CD4-positive, alpha-beta T cell treated with Interleukin-21 for 1 hour (primary cell): ENCODE data around the gene MAP2K5.
A peak's percentile ranks its signal among the peaks of the same experiment; 100 is the strongest.

ENCODE experiments used
- DNase-seq: peaks from one replicate; pipeline ENCODE4 v3.0.0-alpha.2; 2020

The MAP2K5 gene

DNA sequence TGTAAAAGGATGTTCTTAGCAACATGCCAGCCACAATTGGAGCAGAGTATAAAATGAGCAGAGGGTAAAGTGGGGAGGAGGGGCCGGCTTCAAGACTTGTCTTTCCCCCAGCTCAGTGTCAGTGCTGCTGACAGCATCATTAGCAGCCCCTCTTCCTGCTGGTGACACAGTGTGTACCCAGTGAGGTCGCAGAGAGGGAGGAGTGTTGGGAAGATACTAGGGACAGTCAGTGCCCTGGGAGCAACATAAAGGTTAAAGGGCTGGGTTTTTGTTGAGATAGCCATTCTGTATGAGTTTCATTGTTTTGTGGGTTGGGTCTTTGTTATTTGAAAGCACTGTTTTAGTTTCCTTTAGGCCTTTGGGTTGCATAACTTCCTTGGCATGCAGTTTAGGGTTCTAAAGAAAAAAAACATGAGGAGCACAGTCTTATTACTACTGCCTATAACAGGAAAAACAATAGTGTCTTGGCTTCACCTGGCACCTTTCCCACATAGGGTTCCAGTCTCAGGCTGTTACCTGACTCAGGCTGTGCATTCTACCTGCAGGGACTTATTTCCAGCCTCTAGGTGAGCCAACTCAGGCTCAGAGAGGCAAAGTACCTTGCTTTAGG lies 188.7 kb downstream of the MAP2K5 start:
- no peak for DNase-seq

DNA sequence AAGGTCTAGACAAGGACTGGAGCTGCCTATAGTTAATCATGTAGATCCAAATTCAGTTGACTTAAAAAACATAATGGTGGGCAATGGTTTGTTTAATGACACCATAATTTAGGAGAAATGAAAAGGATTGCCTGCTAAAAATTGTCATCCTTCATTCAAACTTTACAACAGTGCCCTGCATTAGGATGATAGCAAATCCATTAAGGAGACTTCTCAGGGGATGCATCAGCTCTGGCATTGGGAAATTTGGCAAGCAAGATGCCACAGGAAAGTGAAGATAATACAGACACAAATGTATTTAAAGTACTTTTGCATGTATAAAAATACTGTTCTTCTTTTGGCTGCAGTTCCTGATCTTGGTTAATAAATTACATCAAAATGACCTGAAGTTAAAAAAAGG lies 189.7 kb downstream of the MAP2K5 start:
- no peak for DNase-seq

GRCh38 chr15:67732671-67733374 lies 190.3 kb downstream of the MAP2K5 start:
- no peak for DNase-seq

- DNase-seq: no peak
These were observed 193.4 kb downstream of the MAP2K5 start for GRCh38 chr15:67735896-67736295.

- no peak for DNase-seq
These were observed 194.3 kb downstream of the MAP2K5 start for GRCh38 chr15:67736810-67737209.

DNA sequence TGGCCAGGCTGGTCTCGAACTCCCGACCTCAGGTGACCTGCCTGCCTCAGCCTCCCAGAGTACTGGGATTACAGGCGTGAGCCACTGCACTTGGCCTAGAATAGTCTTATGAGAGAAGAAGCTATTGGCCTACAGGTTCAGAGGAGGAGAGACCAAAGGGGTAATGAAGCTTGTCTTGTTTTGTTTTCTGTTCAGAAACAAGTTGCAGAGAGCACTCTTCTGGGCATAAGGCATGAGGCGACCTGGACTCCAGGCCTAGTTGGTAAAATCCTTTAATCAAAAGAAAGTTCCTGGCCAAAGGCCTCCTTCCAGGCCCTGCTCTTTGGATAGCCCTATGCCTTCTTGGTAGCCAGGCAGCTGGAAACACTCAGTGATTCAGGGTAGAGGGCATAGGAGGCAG lies 195.6 kb downstream of the MAP2K5 start:
- DNase-seq: no peak

GRCh38 chr15:67740405-67740804 lies 197.9 kb downstream of the MAP2K5 start:
- no peak for DNase-seq

GRCh38 chr15:67741308-67741707 lies 198.8 kb downstream of the MAP2K5 start:
- no peak for DNase-seq

GRCh38 chr15:67743558-67743957 lies 201.1 kb downstream of the MAP2K5 start:
- no peak for DNase-seq

- no peak for DNase-seq
These were observed 202.0 kb downstream of the MAP2K5 start for GRCh38 chr15:67744331-67745072.

- no peak for DNase-seq
These were observed 202.8 kb downstream of the MAP2K5 start for GRCh38 chr15:67745073-67746006.

DNA sequence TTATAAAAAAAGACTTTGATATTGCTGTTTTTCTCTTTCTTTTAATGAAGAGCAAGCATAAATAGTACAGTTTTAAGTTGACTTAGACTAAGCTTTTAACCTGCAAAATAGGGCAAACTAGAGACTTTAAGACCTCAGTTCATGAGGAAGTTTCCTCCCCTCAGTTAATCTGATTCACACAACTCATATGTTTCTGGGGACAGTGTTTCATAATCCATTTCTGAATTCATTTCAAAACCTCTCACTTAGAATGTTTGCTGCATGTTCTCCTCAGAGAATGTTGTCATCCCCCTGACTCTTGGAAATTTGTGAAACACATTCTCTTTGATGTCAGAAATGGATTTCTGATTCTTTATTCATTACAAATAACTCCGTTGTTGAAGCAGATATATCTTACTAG lies 203.5 kb downstream of the MAP2K5 start:
- DNase-seq: no peak

DNA sequence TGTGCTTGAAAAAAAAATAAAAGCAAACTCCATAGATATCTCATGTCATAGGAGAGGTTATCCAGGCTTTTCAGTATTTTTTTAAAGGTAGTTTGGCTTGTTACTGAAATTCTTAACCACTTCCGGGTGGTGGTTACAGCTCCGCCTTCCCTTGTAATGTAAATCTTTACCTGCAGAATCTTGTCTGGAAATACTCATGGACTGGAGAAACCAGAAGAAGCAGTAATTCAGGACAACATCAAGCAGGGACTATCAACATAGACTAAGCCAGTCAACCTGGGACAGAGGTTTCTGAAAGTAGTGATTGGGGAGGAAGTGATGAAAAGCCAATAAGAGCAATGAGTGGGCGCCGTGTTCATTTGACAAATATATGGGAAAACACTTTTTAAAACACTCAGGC lies 203.9 kb downstream of the MAP2K5 start:
- peak; percentile 21 for DNase-seq

GRCh38 chr15:67747921-67748320 lies 205.4 kb downstream of the MAP2K5 start:
- no peak for DNase-seq

DNA sequence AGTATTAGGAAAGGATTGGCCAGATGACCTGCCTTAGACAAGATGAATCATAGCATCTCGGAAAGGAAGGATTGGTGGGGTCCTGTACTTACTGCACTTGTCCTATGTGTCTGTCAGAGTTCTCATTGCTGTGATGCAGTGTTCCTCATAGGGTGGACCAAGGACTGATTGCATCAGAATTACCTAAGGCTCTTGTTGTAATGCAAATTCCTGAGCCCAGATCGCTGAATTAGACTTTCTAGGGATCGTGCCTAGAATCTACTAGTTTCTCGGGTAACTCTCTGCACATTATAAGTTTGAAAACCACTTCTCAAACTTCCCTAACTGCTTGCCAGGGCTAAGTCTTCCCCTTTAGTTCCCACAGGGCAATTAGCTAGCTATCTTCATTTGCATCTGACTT lies 207.9 kb downstream of the MAP2K5 start:
- DNase-seq: no peak

DNA sequence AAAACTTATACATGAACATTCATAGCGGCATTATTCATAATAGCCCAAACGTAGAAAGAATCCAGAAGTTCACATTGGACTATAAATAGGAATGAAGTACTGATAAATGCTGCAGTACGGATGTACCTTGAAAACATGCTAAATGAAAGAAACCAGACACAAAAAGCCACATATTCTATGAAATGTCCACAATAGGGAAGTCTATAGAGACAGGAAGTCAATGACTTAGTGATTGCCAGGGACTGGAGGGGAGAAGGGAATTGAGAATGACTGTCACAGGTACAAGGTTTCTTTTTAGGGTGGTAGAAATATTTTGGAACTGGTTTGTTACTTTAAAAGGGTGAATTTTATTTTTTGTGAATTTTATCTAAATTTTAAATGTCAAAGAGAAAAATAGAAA lies 211.4 kb downstream of the MAP2K5 start:
- no peak for DNase-seq

GRCh38 chr15:67755264-67755663 lies 212.8 kb downstream of the MAP2K5 start:
- no peak for DNase-seq

- DNase-seq: no peak
These were observed 213.4 kb downstream of the MAP2K5 start for GRCh38 chr15:67755936-67756335.

- peak; percentile 40 for DNase-seq
These were observed 216.3 kb downstream of the MAP2K5 start for GRCh38 chr15:67758619-67759300.

DNA sequence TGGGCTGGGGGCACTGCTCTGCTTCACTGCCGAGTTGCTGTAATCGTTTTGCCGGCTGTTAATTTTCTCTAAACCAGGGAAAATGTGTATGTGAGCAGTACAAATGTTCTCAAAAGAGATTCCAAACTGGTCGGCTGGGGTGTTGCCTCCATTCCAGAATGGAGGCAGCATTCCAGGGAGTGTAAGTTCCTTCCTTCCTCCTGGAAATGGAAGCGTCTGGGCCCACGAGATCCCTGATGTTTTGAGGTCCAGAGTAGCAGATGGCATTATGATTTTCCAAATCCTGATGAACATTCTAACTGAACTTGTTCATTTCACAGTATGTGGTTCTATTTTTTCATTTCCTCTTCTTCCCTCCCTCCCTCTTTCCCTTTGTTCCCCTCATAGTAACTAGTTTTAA lies 218.4 kb downstream of the MAP2K5 start:
- DNase-seq: no peak

- DNase-seq: no peak
These were observed 218.8 kb downstream of the MAP2K5 start for GRCh38 chr15:67761343-67761742.

- peak; percentile 26 for DNase-seq
These were observed 220.3 kb downstream of the MAP2K5 start for GRCh38 chr15:67762610-67763368.
